HepG2 (cell line): Measurements from ENCODE around the gene MORC3. TPM values are rescaled to one million over a fixed set of nuclear protein-coding genes. Genes with fewer than 3 reads are reported as not detected.

ENCODE experiments used
- ATAC-seq: fragments of 200-7000 bp; cut with Tn5 transposase; 3 replicates; pipeline ENCODE4 v1.9.1; 2020; ENCODE audit warnings: mild to moderate bottlenecking, moderate library complexity
- BruUV-seq: library from RNA; stranded (reverse); fragments of 400-500 nt; replicated peaks from 2 replicates; lab custom pipeline; 2021; lab: Mats Ljungman, UMichigan
- CTCF ChIA-PET: fragments of 300-600 bp; formaldehyde crosslinking; extraction: SDS; loops from one replicate; lab custom pipeline; 2021; ENCODE audit warnings: low total read pairs, inconsistent platforms, low intra/inter-chr PET ratio; lab: Yijun Ruan, JAX
- POLR2A ChIA-PET: fragments of 350-600 bp; sonication (Branson Sonifier 250); formaldehyde crosslinking; loops from one replicate; lab custom pipeline; 2020; ENCODE audit warnings: antibody characterized with exemption, inconsistent platforms; lab: Yijun Ruan, JAX
- DNase-seq: peaks from one replicate; pipeline ENCODE4 v3.0.0-alpha.2; 2015; ENCODE audit warnings: low spot score
- FAIRE-seq: peaks from 3 replicates; lab custom pipeline; 2011; peaks lifted over from hg19 to GRCh38; lab: Jason Lieb, UNC
- H2AFZ ChIP-seq: one replicate; pipeline ENCODE4 v1.6.1; 2011; ENCODE audit warnings: low read length, inconsistent platforms
- H3K27ac ChIP-seq: fragments of 300-600 bp; 3 replicates; pipeline ENCODE4 v1.8.0; 2011; ENCODE audit warnings: mixed run types, mild to moderate bottlenecking, mixed read lengths, low read length, inconsistent platforms; ENCODE audit not compliant: insufficient read depth; ENCODE audit errors: extremely low read length
- H3K27me3 ChIP-seq, 2 experiments: fragments of 200-600 bp in 1 of 2; 2 replicates in 1 of 2; 3 replicates in 1 of 2; pipeline versions ENCODE4 v1.6.0 to v1.8.0; 2011; ENCODE audit warnings: low read length in 2 of 2, mild to moderate bottlenecking in 2 of 2, moderate library complexity in 2 of 2, inconsistent platforms in 1 of 2; ENCODE audit not compliant: insufficient read depth in 2 of 2, control insufficient read depth in 1 of 2
- H3K36me3 ChIP-seq, 2 experiments: fragments of 200-600 bp in 1 of 2; replicated peaks in 1 of 2; 2 replicates in 1 of 2; 3 replicates in 1 of 2; pipeline versions ENCODE4 v1.5.1 to v1.8.0; 2011; ENCODE audit warnings: low read length in 2 of 2, inconsistent platforms in 1 of 2; ENCODE audit not compliant: insufficient read depth in 2 of 2, control insufficient read depth in 1 of 2
- H3K4me1 ChIP-seq: 2 replicates; pipeline ENCODE4 v1.5.1; 2012; ENCODE audit warnings: low read length, inconsistent platforms; ENCODE audit not compliant: insufficient read depth
- H3K4me2 ChIP-seq: 2 replicates; pipeline ENCODE4 v1.6.0; 2011; ENCODE audit warnings: low read depth, low read length, inconsistent platforms
- H3K4me3 ChIP-seq, 3 experiments: fragments of 200-600 bp in 1 of 3; sonication (generic), shearing (Covaris generic) in 1 of 3; replicated peaks in 1 of 3; 2 replicates each; pipeline ENCODE4 v1.5.1; 2011 to 2016; ENCODE audit warnings: low read length in 3 of 3, inconsistent platforms in 2 of 3, low read depth in 2 of 3, mild to moderate bottlenecking in 2 of 3, control low read depth in 1 of 3, mixed read lengths in 1 of 3; ENCODE audit not compliant: insufficient read depth in 1 of 3
- H3K79me2 ChIP-seq: one replicate; pipeline ENCODE4 v1.6.1; 2011; ENCODE audit warnings: low read length, inconsistent platforms; ENCODE audit not compliant: insufficient read depth
- H3K9ac ChIP-seq: 2 replicates; pipeline ENCODE4 v1.6.0; 2011; ENCODE audit warnings: mild to moderate bottlenecking, low read depth, low read length, inconsistent platforms; ENCODE audit not compliant: insufficient read depth
- H3K9me3 ChIP-seq: 2 replicates; pipeline ENCODE4 v1.5.1; 2012; ENCODE audit warnings: mild to moderate bottlenecking, low read length
- H4K20me1 ChIP-seq: 2 replicates; pipeline ENCODE4 v1.6.0; 2011; ENCODE audit warnings: inconsistent platforms, mild to moderate bottlenecking, low read length, moderate library complexity; ENCODE audit not compliant: insufficient read depth
- MYNN ChIP-seq: sonication (generic); formaldehyde crosslinking; IDR thresholded peaks from 2 replicates; pipeline ENCODE4 v1.4.0; 2020; ENCODE audit warnings: mild to moderate bottlenecking, low read depth, missing genetic modification reagents
- PHF20 ChIP-seq: sonication (generic); formaldehyde crosslinking; IDR thresholded peaks from 2 replicates; pipeline ENCODE4 v1.5.0; 2020; ENCODE audit warnings: mild to moderate bottlenecking, missing genetic modification reagents
- RFX3 ChIP-seq: IDR thresholded peaks from 2 replicates; pipeline ENCODE4 v1.6.1; 2016; ENCODE audit warnings: missing biosample characterization, missing genetic modification reagents
- STAT6 ChIP-seq: sonication (generic); formaldehyde crosslinking; IDR thresholded peaks from 2 replicates; pipeline ENCODE4 v1.4.0; 2020; ENCODE audit warnings: missing genetic modification reagents, mild to moderate bottlenecking, borderline replicate concordance
- TBX2 ChIP-seq: sonication (generic); formaldehyde crosslinking; IDR thresholded peaks from 2 replicates; pipeline ENCODE4 v1.5.0; 2020; ENCODE audit warnings: missing genetic modification reagents, mild to moderate bottlenecking, borderline replicate concordance
- ZNF24 ChIP-seq: fragments of 450-650 bp; IDR thresholded peaks from 2 replicates; pipeline ENCODE4 v1.6.1; 2017; ENCODE audit warnings: antibody characterized with exemption, mild to moderate bottlenecking
- WGBS: methylation state at CpG from one replicate; pipeline ENCODE4 v1.1.6; 2017; ENCODE audit warnings: low lambda C conversion rate; 5-methylcytosine and 5-hydroxymethylcytosine counted together
- in situ Hi-C: cut with HindIII; loops from 2 replicates; pipeline ENCODE4 v1.10.0; 2017; ENCODE audit warnings: low pct_unique_long_range_greater_than_20kb; ENCODE audit not compliant: extremely low pct_ligation_motif_present
- intact Hi-C: fragments of 100-400 bp; cut with micrococcal nuclease; formaldehyde crosslinking; loops from one replicate; pipeline ENCODE4 v1.10.0; 2022; ENCODE audit not compliant: unreplicated experiment
- polyA plus RNA-seq, 8 experiments: library from polyadenylated mRNA; depleted of rRNA in 3 of 8; stranded (reverse) in 7 of 8; unstranded in 1 of 8; fragments of >200 nt; fragmentation: Illumina TruSeq in 4 of 8; extraction: Trizol in 4 of 8; gene quantifications; 2 replicates each; pipeline versions ENCODE4 v1.2.1 to v1.2.3, GENCODE V29; 2011 to 2016; ENCODE audit warnings: low read depth in 4 of 8, missing spikeins in 1 of 8, mixed read lengths in 1 of 8; ENCODE audit not compliant: insufficient read depth in 1 of 8
- total RNA-seq, 5 experiments: library from RNA; depleted of rRNA; stranded (reverse); fragments of >200 nt; fragmentation: Illumina TruSeq; extraction: Trizol; gene quantifications; 2 replicates each; pipeline ENCODE4 v1.2.3, GENCODE V29; 2016; ENCODE audit warnings: low read depth in 1 of 5

Gene MORC3
- total and polyA plus RNA-seq, 2 of the 13 experiments (the other 11 are each of a cell fraction or from before 2014, with no cell fraction given): 12.9 to 19.5 TPM

DNA sequence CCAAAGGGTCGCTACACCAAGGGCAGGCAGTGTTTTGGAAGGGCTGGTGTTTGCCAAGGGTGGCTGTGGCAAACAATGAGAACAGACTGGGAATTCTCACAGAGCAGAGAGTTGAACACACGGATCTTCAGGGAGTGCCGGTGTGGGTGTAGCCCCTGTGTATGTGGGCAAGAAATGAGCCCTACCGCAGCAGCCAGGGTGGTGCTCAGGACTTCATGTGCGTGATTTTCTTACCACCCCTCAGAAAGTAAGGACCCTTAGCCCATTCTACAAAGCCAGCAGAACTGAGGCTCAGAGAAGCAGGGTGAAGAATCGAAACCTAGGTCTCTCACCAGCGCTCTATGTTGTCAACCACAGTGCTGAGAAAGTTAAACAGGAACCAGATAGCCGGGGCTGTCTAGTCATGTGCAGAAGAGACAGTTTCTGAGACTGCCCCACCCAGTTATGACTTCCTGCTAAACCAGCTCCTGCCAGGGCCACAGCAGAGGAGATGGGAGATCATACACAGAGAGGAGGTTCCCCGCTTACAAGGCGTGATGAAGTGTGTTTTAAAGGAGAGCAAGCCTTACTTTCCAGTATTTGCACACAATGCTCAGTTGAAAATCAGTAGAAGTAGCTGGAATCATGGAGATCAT lies 21.9 kb upstream of the MORC3 start:
- Histone ChIP-seq H3K27ac (no peak overlapping the region), H2AFZ (peak overlapping the region; percentile 89), H3K9me3 (no peaks in the 10 kb centered on the region), H3K4me3 (peak overlapping the region; percentile 35 to 56 (median 47); a peak in 5 of 6 replicates), H3K79me2 (no peaks in the 10 kb centered on the region), H3K9ac (peak overlapping the region; percentile 10)
- BruUV-seq: no TSS peak
- peak; percentile 89 for ATAC-seq
- POLR2A ChIA-PET: interaction anchor here (3.6 kb wide), 1 partner anchor 22 kb away, joined by 9 read pairs; the partner anchor contains the start of gene MORC3
- TF ChIP-seq MYNN (CRISPR knock-in tag): no peak
- 0 out of 2 replicates have a peak, but pooled peaks have one; percentile 20 for TF ChIP-seq TBX2 (CRISPR knock-in tag)
- TF ChIP-seq RFX3 (CRISPR knock-in tag): no peak
- TF ChIP-seq STAT6 (CRISPR knock-in tag): no peak
- no peak for TF ChIP-seq PHF20
- TF ChIP-seq ZNF24: no peak
- TF ChIP-seq, all 625 proteins: peak for 1
- Histone ChIP-seq H3K4me1 (peaks cover 11% of the 10 kb centered on the region), H3K27me3 (no peaks in the 10 kb centered on the region), H3K4me2 (peak overlapping the region; percentile 76), H3K36me3 (peaks cover 0 to 2% of the 10 kb centered on the region in 2 experiments; a peak in 2 of 5 replicates), H4K20me1 (no peaks in the 10 kb centered on the region)
- whole genome bisulfite sequencing: 21% methylated on average over 9 of the region's 10 CpGs
- CTCF ChIA-PET: no interaction called here
- DNase-seq (peak; percentile 5), FAIRE-seq (no peak)
- in situ Hi-C loops: no loop called here
- intact Hi-C loops: no loop called here
